Measurements from ENCODE around the gene NPHP1.
"Not testable (repeated sequence)": the region's sequence is repeated elsewhere in the genome, so short reads cannot be mapped to it uniquely, and the experiment has no call there.

Gene NPHP1

DNA sequence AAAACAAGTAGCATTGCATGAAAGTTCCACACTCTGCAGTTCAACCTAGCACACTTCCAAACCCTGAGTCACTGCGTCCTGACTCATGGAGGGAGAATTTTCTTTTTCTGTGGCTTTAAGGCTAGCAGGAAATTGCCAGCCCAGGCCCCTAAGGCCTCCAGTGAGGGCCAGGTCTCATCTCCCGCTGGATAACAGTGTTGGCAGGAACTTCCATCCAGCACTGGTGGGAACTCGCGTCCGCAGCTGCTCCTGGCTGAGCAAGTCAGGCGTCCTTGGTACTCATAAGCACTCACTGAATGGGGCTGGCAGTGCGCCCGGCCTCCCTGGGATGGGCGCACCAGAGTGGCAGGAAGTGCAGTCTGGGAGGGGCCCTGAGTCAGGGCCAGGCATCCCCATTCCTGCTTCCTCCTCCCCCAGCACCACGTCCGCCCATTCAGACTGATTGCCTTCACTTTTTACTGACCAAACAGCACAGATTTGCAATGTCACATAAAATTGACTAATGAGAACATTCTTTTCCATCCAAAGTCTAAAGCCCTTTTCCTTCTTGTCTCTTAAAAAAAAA is 103.5 kb downstream of the NPHP1 start:
- H3K4me3 ChIP-seq (ENCODE audit: low read depth, low read length): no peak overlapping the region
- TF ChIP-seq CTCF (IDR thresholded peaks at IDR 0.05; ENCODE audit: insufficient read depth, low read depth, low read length, missing control alignments): no peak
- no peak for DNase-seq (ENCODE audit: low read depth)

- H3K4me3 ChIP-seq (ENCODE audit: low read depth, low read length): not testable (repeated sequence)
Measured at GRCh38 chr2:110100880-110101279, 103.9 kb downstream of the NPHP1 start.

DNA sequence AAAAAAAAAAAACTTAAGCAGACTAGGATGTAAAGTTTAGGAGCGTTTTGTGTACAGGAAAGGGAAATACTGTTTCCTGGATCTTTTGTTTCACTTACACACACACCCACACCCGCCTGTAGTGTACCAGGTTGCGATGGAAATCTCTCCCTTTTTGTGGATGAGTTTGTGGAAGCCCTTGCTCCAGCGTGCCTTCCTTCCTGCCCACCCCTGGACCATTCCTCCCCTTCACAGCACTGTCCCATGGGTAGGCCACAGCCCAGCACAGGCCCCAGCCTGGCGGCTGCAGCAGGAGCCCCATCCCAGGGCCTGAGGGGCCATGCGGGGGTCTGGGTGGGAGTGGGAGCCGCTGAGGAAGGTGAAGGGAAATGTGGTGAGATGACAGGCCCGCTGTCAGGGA is 104.3 kb downstream of the NPHP1 start:
- no peak for DNase-seq (ENCODE audit: low read depth)
- H3K4me3 ChIP-seq (ENCODE audit: low read depth, low read length): no peak overlapping the region
- TF ChIP-seq CTCF (IDR thresholded peaks at IDR 0.05; ENCODE audit: insufficient read depth, low read depth, low read length, missing control alignments): no peak

More at GRCh38 chr2:110100880-110101279, 103.9 kb downstream of the NPHP1 start:
- DNase-seq (ENCODE audit: low read depth): not testable (repeated sequence)

DNA sequence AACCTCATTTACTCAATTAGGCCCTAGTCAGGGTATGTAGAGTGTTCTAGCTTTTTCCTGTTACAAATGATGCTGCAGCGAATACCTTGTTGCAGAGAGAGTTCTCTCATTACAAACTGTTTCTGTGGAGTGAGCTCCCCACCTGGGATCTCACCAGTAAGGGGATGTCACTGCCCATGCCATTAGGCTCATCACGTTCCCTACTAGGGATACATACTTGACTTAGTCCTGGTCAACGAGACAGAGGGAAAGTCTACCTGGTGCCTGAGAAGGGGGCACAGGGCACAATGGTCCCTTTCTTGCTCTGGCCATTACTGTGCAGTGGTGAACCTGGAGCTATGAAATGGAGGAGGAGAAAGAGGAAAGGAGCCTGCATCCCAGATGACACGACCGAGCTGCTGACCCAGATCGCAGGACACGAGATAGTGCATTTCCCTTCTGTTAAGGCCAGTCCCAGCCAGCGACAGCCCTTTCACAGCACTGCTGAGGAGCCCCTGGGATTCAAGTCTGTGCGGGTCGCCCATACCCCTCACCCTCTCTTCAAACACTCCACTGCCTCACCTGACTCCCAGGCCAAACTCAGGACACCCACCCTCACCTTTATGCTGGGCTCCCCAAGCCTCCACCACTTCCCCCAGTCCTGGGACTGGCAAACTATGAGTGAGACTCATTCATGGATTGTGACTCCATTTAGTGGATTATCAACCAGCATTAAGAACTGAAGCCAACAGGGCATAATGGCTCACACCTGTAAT is 105.2 kb downstream of the NPHP1 start:
- H3K4me3 ChIP-seq (ENCODE audit: low read depth, low read length): no peak overlapping the region
- TF ChIP-seq CTCF (IDR thresholded peaks at IDR 0.05; ENCODE audit: insufficient read depth, low read depth, low read length, missing control alignments): no peak
- no peak for DNase-seq (ENCODE audit: low read depth)

GRCh38 chr2:110099038-110099425 is 105.8 kb downstream of the NPHP1 start:
- no peak for DNase-seq (ENCODE audit: low read depth)
- H3K4me3 ChIP-seq (ENCODE audit: low read depth, low read length): no peak overlapping the region
- TF ChIP-seq CTCF (IDR thresholded peaks at IDR 0.05; ENCODE audit: insufficient read depth, low read depth, low read length, missing control alignments): no peak

DNA sequence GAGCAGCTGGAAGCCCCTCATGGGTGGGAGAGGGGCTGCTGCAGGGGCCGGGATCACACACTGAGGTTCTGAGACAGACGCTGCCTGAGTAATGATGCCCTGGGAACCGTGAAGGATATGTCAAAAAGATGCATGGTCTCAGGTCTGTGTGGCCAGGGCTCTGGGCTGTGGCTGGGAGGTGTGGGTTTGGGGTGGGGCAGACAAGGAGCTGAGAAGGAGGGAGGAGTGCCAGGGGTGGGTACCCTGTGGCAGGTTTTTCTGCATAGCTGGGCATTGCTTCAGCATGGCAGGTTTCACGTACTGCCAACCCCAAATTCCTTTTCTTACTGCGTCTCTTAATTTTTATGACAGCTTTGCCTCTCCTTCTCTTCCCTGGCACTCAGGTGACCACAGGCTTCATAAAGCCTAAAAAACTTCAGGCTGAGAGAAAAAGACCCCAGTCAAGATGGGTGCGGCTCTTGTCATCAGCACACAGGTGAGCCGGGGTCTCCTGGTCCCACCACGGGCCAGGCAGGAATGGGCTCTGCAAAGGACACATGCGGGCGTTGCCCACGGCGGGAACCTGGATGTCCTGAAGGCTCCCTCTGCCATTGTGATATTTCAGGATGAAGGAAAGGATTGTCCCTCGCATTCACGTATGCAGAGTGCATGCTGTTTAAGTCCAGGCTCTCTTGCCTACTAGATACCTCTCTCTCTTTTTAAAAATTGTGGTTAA is 107.2 kb downstream of the NPHP1 start:
- no peak overlapping the region for H3K4me3 ChIP-seq (ENCODE audit: low read depth, low read length)
- DNase-seq (ENCODE audit: low read depth): no peak
- TF ChIP-seq CTCF (IDR thresholded peaks at IDR 0.05; ENCODE audit: insufficient read depth, low read depth, low read length, missing control alignments): no peak

DNA sequence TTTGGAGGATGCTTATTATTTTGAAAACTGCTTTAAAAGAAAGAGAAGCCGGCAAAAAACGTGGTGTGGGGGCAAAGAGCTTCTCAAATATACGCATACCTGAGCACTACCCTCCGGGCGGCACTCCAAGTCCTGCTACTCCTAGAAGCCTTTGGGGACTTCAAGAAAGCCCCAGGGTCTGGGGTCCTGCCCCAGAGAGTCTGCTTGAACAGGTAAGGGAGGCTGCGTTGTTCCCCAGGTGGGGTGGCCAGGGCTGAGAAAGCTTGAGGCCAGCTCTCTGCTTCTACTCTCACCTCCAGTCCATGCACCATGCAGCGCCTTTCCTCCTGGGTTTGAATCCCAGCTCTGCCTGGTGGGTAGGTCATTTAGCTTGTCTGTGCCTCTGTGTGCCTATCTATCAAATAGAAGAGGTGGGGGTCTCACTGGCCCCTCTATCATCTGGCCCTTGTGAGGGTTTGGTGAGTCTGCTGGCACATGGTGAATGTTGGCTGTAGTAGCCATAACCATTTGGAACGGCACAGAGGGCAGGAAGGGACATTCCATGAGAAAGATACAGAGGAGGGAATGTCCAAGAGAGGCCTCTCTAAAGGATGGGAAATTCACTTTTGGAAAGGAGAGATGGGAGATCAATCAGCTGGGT is 108.7 kb downstream of the NPHP1 start:
- no peak overlapping the region for H3K4me3 ChIP-seq (ENCODE audit: low read depth, low read length)
- DNase-seq (ENCODE audit: low read depth): no peak
- TF ChIP-seq CTCF (IDR thresholded peaks at IDR 0.05; ENCODE audit: insufficient read depth, low read depth, low read length, missing control alignments): no peak

- DNase-seq (ENCODE audit: low read depth); H3K4me3 ChIP-seq (ENCODE audit: low read depth, low read length): not testable (repeated sequence)
Measured at GRCh38 chr2:110094884-110095534, 109.8 kb downstream of the NPHP1 start.

GRCh38 chr2:110093924-110094323 is 110.9 kb downstream of the NPHP1 start:
- DNase-seq (ENCODE audit: low read depth); H3K4me3 ChIP-seq (ENCODE audit: low read depth, low read length): not testable (repeated sequence)

DNA sequence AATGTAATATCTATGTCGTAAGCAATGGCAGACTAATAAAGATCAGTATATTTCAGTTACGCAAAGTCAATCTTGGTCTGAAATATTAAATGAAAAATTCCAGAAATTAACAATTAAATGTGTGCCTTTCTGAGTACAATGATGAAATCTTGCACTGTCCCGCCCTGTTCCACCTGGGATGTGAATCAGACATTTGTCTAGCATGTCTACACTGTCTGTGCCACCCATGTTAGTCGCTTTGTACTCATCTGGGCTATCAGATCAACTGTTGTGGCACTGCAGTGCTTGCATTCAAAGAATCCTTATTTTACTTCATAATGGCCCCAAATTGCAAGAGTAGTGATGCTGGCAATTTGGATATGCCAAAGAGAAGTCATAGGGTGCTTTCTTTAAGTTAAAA is 114.6 kb downstream of the NPHP1 start:
- not testable (repeated sequence) for H3K4me3 ChIP-seq (ENCODE audit: low read depth, low read length); DNase-seq (ENCODE audit: low read depth)

All from GM12865 (cell line).